ENCODE measurements around the gene IFI30.

- peak in 1 of 3 experiments; percentile 11 for TF ChIP-seq CTCF (IDR thresholded peaks at IDR 0.05)
- TF ChIP-seq EP300 (IDR thresholded peaks at IDR 0.05), result no peak
- peak; percentile 22 for TF ChIP-seq POLR2A (IDR thresholded peaks at IDR 0.05; ENCODE audit: low read depth)
These were observed 31.7 kb downstream of the IFI30 start for GRCh38 chr19:18205200-18205892.
